Erythroblast (primary cell): ENCODE results near the gene DDX41.

Experiments used
- GATA1 ChIP-seq: IDR thresholded peaks from 2 replicates; pipeline ENCODE4 v1.6.1; 2011; ENCODE audit warnings: low read depth, mild to moderate bottlenecking, control low read depth, low read length, moderate library complexity
- POLR2A ChIP-seq: IDR thresholded peaks from 2 replicates; pipeline ENCODE4 v1.6.1; 2011; ENCODE audit warnings: mild to moderate bottlenecking, low read length

DNA sequence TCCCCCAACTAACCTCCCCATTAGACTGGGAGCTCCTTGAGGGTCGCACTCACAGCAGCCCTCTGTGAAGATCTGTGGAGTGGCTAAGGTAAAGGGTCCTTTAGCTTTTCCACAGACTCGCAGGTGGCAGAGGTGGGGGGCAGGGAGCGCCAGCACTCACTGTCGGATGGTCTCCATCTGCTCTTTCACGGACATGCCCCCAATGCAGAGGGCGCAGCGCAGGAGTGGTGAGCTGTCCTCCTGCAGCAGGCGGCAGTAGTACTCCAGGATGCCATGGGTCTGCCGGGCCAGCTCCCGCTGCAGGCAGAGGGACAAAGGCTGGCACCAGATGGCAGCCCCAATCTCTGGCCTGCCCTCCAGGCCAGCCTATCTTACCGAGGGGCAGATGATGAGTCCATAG is 2.2 kb downstream of the DDX41 start:
- TF ChIP-seq POLR2A: no peak
- no peak for TF ChIP-seq GATA1
